Hepatocyte (in vitro differentiated cells): ENCODE results near the gene CCDC183. TPM values are rescaled to one million over a fixed set of nuclear protein-coding genes. Genes with fewer than 3 reads are reported as not detected.
A peak's percentile ranks its signal among the peaks of the same experiment; 100 is the strongest.

Source experiments
- DNase-seq: peaks from one replicate; pipeline ENCODE4 v3.0.0-alpha.2; 2016; ENCODE audit warnings: low spot score
- H2AFZ ChIP-seq: fragments of 200-600 bp; sonication (generic); 2 replicates; pipeline ENCODE4 v1.6.0; 2016; ENCODE audit warnings: antibody characterized with exemption, mild to moderate bottlenecking
- H3K27ac ChIP-seq: fragments of 200-600 bp; sonication (generic); 2 replicates; pipeline ENCODE4 v1.5.1; 2016; ENCODE audit warnings: mild to moderate bottlenecking
- H3K27me3 ChIP-seq: fragments of 200-600 bp; sonication (generic); 2 replicates; pipeline ENCODE4 v1.6.1; 2016
- H3K36me3 ChIP-seq: fragments of 200-600 bp; sonication (generic); replicated peaks from 2 replicates; pipeline ENCODE4 v1.5.1; 2016; ENCODE audit warnings: low read depth; ENCODE audit not compliant: insufficient read depth
- H3K4me1 ChIP-seq: fragments of 200-600 bp; sonication (generic); 2 replicates; pipeline ENCODE4 v1.5.1; 2016; ENCODE audit warnings: mild to moderate bottlenecking, moderate library complexity; ENCODE audit not compliant: insufficient read depth
- H3K4me2 ChIP-seq: fragments of 200-600 bp; sonication (generic); 2 replicates; pipeline ENCODE4 v1.6.0; 2016
- H3K4me3 ChIP-seq: fragments of 200-600 bp; sonication (generic); 2 replicates; pipeline ENCODE4 v1.5.1; 2016; ENCODE audit warnings: mild to moderate bottlenecking
- H3K79me2 ChIP-seq: fragments of 200-600 bp; sonication (generic); 2 replicates; pipeline ENCODE4 v1.6.0; 2017; ENCODE audit warnings: mild to moderate bottlenecking
- H3K9me2 ChIP-seq: fragments of 200-600 bp; sonication (generic); replicated peaks from 2 replicates; pipeline ENCODE4 v1.6.0; 2017; ENCODE audit warnings: mild to moderate bottlenecking; ENCODE audit not compliant: insufficient read depth
- H3K9me3 ChIP-seq: fragments of 200-600 bp; sonication (generic); 2 replicates; pipeline ENCODE4 v1.5.1; 2016; ENCODE audit warnings: low read depth, mild to moderate bottlenecking
- H4K20me1 ChIP-seq: fragments of 200-600 bp; sonication (generic); 2 replicates; pipeline ENCODE4 v1.6.0; 2016; ENCODE audit warnings: mild to moderate bottlenecking; ENCODE audit not compliant: insufficient read depth, poor library complexity, severe bottlenecking
- CTCF ChIP-seq: fragments of 200-600 bp; sonication (generic); IDR thresholded peaks from 2 replicates; pipeline ENCODE4 v1.5.1; 2016; ENCODE audit warnings: antibody characterized with exemption, mild to moderate bottlenecking; ENCODE audit not compliant: poor library complexity
- EZH2 ChIP-seq: fragments of 200-600 bp; sonication (generic); IDR thresholded peaks from 2 replicates; pipeline ENCODE4 v1.6.1; 2016; ENCODE audit warnings: antibody characterized with exemption, mild to moderate bottlenecking, borderline replicate concordance
- EZH2phosphoT487 ChIP-seq: fragments of 200-600 bp; sonication (generic); IDR thresholded peaks from one replicate; pipeline ENCODE4 v1.6.1; 2018; ENCODE audit warnings: antibody characterized with exemption, mild to moderate bottlenecking, low read depth, moderate library complexity; ENCODE audit not compliant: unreplicated experiment, severe bottlenecking
- WGBS: methylation state at CpG from one replicate; pipeline ENCODE4 v1.1.6; 2016; ENCODE audit warnings: low lambda C conversion rate; ENCODE audit errors: missing lambda C conversion rate; 5-methylcytosine and 5-hydroxymethylcytosine counted together
- polyA plus RNA-seq: library from polyadenylated mRNA; unstranded; fragments of >200 nt; fragmentation: Nextera tagmentation; extraction: Ambion mirVana; gene quantifications from 2 replicates; pipeline ENCODE4 v1.2.1, GENCODE V29; 2016
- total RNA-seq: library from RNA; depleted of rRNA; stranded (reverse); fragments of >200 nt; gene quantifications from 2 replicates; pipeline ENCODE4 v1.2.3, GENCODE V29; 2014

CCDC183 gene
- total RNA-seq (10.5 and 17.7 TPM in 2 replicates), polyA plus RNA-seq (32.1 and 56.4 TPM in 2 replicates)

DNA sequence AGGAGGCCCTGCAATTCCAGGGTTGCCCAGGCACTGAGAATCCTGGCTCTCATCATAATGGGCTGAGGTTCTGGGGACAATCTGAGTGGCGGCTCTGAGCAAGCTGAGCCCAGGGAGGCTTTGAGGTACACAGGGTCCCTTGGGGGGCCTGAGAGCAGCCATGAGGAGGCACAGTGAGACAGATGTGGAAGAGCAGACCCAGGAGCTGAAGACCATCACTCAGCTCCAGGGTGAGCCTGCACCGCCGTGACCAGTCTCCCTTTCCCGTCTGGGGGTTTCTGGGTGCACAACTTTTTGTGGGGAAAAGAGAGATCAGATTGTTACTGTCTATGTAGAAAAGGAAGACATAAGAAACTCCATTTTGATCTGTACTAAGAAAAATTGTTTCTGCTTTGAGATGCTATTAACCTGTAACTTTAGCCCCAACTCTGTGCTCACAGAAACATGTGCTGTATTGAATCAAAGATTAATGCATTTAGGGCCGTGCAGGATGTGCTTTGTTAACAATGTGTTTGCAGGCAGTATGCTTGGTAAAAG is at the start of gene CCDC183:
Gene CCDC183, plus strand, starts transcription at position 101 of the 537 bp plus-strand sequence. Its CDS starts 60 bp downstream, at position 161.
- Histone ChIP-seq H3K4me2 (peak within 1 kb of the TSS; percentile 87), H3K4me3 (no peak within 1 kb of the TSS), H3K79me2 (peaks cover 28% of the 10 kb centered on the region), H3K27me3 (no peaks in the 10 kb centered on the region), H4K20me1 (no peaks in the 10 kb centered on the region), H3K27ac (peak within 1 kb of the TSS; percentile 97), H2AFZ (no peak within 1 kb of the TSS), H3K9me3 (no peaks in the 10 kb centered on the region), H3K36me3 (no peaks in the 10 kb centered on the region), H3K9me2 (no peaks in the 10 kb centered on the region), H3K4me1 (peaks cover 58% of the 10 kb centered on the region)
- DNase-seq: no peak
- TF ChIP-seq CTCF (no peak), EZH2phosphoT487 (no peak), EZH2 (no peak)
- WGBS: 39% methylated on average over 5 of the region's 5 CpGs

- Histone ChIP-seq H3K79me2 (no peaks in the 10 kb centered on the region), H3K4me1 (peaks cover 4% of the 10 kb centered on the region), H4K20me1 (no peaks in the 10 kb centered on the region), H3K27me3 (no peaks in the 10 kb centered on the region), H3K27ac (no peak overlapping the region), H3K4me3 (no peak overlapping the region), H2AFZ (no peak overlapping the region), H3K4me2 (no peak overlapping the region), H3K9me2 (no peaks in the 10 kb centered on the region), H3K36me3 (no peaks in the 10 kb centered on the region), H3K9me3 (no peaks in the 10 kb centered on the region)
- TF ChIP-seq EZH2phosphoT487 (no peak), EZH2 (no peak), CTCF (no peak)
- DNase-seq: no peak
- 91% methylated on average over 15 of the region's 18 CpGs for WGBS
Measured at GRCh38 chr9:136746621-136747020, 49.5 kb upstream of the CCDC183 start.

DNA sequence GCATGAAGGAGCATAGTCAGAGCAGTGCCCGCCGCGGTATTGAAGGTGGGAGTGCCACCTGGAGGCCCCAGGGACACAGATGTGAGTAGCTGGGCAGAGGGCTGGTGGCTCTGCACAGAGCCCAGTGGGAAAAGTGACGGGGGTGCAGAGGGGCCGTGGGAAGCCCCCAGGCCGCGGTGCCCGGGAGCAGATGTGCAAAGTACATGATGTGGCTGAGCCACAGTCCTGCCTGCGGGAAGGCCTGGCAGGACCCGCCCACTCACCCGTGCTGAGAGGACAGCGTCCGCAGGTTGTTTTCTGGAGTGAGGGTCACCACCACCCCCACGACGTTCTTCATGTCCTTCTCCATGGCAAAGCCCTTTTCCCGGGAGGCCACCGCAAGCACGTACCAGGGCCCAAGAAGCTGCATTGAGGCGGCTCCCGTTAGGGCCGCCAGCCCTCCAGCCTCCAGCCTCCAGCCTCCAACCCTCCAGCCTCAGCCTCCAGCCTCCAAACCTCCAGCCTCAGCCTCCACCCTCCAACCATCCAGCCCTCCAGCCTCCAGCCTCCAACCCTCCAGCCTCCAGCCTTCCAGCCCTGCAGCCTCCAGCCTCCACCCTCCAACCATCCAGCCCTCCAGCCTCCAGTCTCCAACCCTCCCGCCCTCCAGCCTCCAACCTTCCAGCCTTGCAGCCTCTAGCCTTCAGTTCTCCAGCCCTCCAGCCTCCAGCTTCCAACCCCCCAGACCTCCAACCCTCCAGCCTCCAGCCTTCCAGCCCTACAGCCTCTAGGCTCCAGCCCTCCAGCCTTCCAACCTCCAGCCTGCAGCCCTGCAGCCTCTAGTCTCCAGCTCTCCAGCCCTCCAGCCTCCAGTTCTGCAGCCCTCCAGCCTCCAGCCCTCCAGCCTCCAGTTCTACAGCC is 48.7 kb upstream of the CCDC183 start:
- TF ChIP-seq CTCF (no peak), EZH2phosphoT487 (no peak), EZH2 (no peak)
- H3K4me2 ChIP-seq: no peak overlapping the region
- no peak overlapping the region for H3K27ac ChIP-seq
- no peaks in the 10 kb centered on the region for H3K9me2 ChIP-seq
- 89% methylated on average over 17 of the region's 22 CpGs for WGBS
- no peak for DNase-seq
- no peaks in the 10 kb centered on the region for H3K9me3 ChIP-seq
- H3K79me2 ChIP-seq: no peaks in the 10 kb centered on the region
- H3K36me3 ChIP-seq: no peaks in the 10 kb centered on the region
- H3K4me3 ChIP-seq: no peak overlapping the region
- H2AFZ ChIP-seq: no peak overlapping the region
- H4K20me1 ChIP-seq: no peaks in the 10 kb centered on the region
- H3K4me1 ChIP-seq: peaks cover 3% of the 10 kb centered on the region
- H3K27me3 ChIP-seq: no peaks in the 10 kb centered on the region
